HCT116 (cell line): ENCODE data around the gene ESPNL. TPM values are rescaled to one million over a fixed set of nuclear protein-coding genes. Genes with fewer than 3 reads are reported as not detected.

Source experiments
- ATAC-seq: fragments of 200-7000 bp; cut with Tn5 transposase; 2 replicates; pipeline ENCODE4 v1.9.1; 2020; ENCODE audit warnings: mild to moderate bottlenecking, moderate library complexity
- BruUV-seq: library from RNA; stranded (reverse); fragments of 400-500 nt; replicated peaks from 2 replicates; lab custom pipeline; 2021; lab: Mats Ljungman, UMichigan
- CTCF ChIA-PET: fragments of 300-600 bp; sonication (Branson Sonifier 250); formaldehyde crosslinking; loops from one replicate; lab custom pipeline; 2021; ENCODE audit warnings: antibody characterized with exemption; lab: Charles Lee
- POLR2A ChIA-PET: fragments of 300-600, 350-600 bp; sonication (Branson Sonifier 250); formaldehyde crosslinking; loops from one replicate; lab custom pipeline; 2021; ENCODE audit warnings: antibody characterized with exemption; lab: Charles Lee
- RAD21 ChIA-PET, 2 experiments: fragments of 300-600 bp; sonication (Branson Sonifier 250); formaldehyde crosslinking; loops; one replicate each; lab custom pipeline; 2023; ENCODE audit warnings: low total read pairs in 2 of 2; ENCODE audit not compliant: uncharacterized antibody in 2 of 2, unreplicated experiment in 2 of 2, low non-redundant PET in 1 of 2; lab: Charles Lee
- DNase-seq: peaks from one replicate; pipeline ENCODE4 v3.0.0-alpha.2; 2010; ENCODE audit warnings: low read depth, low spot score
- H2AFZ ChIP-seq: fragments of 200-600 bp; shearing (Covaris generic), sonication (generic); 2 replicates; pipeline ENCODE4 v1.6.1; 2017; ENCODE audit warnings: low read depth, mixed run types, mixed read lengths, antibody characterized with exemption, low read length; ENCODE audit not compliant: poor library complexity, severe bottlenecking
- H3K27ac ChIP-seq: 2 replicates; pipeline ENCODE4 v1.5.1; 2012; ENCODE audit warnings: low read depth, low read length
- H3K27me3 ChIP-seq: fragments of 200-600 bp; sonication (generic); 2 replicates; pipeline ENCODE4 v1.6.1; 2016; ENCODE audit warnings: mixed run types, low read length, mixed read lengths; ENCODE audit not compliant: insufficient read depth
- H3K36me3 ChIP-seq, 2 experiments: fragments of 200-500 bp in 1 of 2; fragments of 200-600 bp in 1 of 2; sonication (Bioruptor generic) in 1 of 2; sonication (generic) in 1 of 2; 2 replicates each; pipeline versions ENCODE4 v1.5.1 to v1.6.1; 2014 to 2016; ENCODE audit warnings: low read length in 2 of 2, inconsistent platforms in 1 of 2, mixed read lengths in 1 of 2, mixed run types in 1 of 2; ENCODE audit not compliant: insufficient read depth in 2 of 2, control insufficient read depth in 1 of 2
- H3K4me1 ChIP-seq, 2 experiments: fragments of 200-600 bp in 1 of 2; sonication (generic) in 1 of 2; 2 replicates each; pipeline versions ENCODE4 v1.5.1 to v1.6.1; 2012 to 2017; ENCODE audit warnings: low read length in 2 of 2, inconsistent platforms in 1 of 2, mild to moderate bottlenecking in 1 of 2, mixed read lengths in 1 of 2, mixed run types in 1 of 2, moderate library complexity in 1 of 2; ENCODE audit not compliant: insufficient read depth in 2 of 2, control insufficient read depth in 1 of 2
- H3K4me2 ChIP-seq: fragments of 200-600 bp; sonication (generic); 2 replicates; pipeline ENCODE4 v1.6.1; 2017; ENCODE audit warnings: mixed run types, low read length, mixed read lengths
- H3K4me3 ChIP-seq, 2 experiments: fragments of 200-600 bp in 1 of 2; sonication (generic) in 1 of 2; replicated peaks in 1 of 2; 2 replicates each; pipeline ENCODE4 v1.5.1; 2011 to 2016; ENCODE audit warnings: low read length in 2 of 2, control low read depth in 1 of 2, low read depth in 1 of 2, mild to moderate bottlenecking in 1 of 2, mixed read lengths in 1 of 2, mixed run types in 1 of 2
- H3K79me2 ChIP-seq: fragments of 200-600 bp; sonication (generic); 2 replicates; pipeline ENCODE4 v1.6.1; 2017; ENCODE audit warnings: mild to moderate bottlenecking, mixed run types, low read length, moderate library complexity, mixed read lengths; ENCODE audit not compliant: insufficient read depth
- H3K9ac ChIP-seq: fragments of 200-600 bp; sonication (generic); 2 replicates; pipeline ENCODE4 v1.6.1; 2016; ENCODE audit warnings: low read length, mixed read lengths
- H3K9me2 ChIP-seq: fragments of 200-600 bp; sonication (generic), shearing (Covaris generic); 2 replicates; pipeline ENCODE4 v1.6.1; 2017; ENCODE audit warnings: mixed run types, mild to moderate bottlenecking, moderate library complexity; ENCODE audit not compliant: insufficient read depth
- H3K9me3 ChIP-seq, 2 experiments: fragments of 200-500 bp in 1 of 2; fragments of 200-600 bp in 1 of 2; sonication (Bioruptor generic) in 1 of 2; sonication (generic) in 1 of 2; 2 replicates each; pipeline ENCODE4 v1.6.1; 2014 to 2017; ENCODE audit warnings: low read length in 2 of 2, mixed read lengths in 2 of 2, inconsistent platforms in 1 of 2, low read depth in 1 of 2, mild to moderate bottlenecking in 1 of 2, mixed run types in 1 of 2, moderate library complexity in 1 of 2; ENCODE audit not compliant: control insufficient read depth in 1 of 2, insufficient read depth in 1 of 2
- H4K20me1 ChIP-seq: fragments of 200-600 bp; sonication (generic), shearing (Covaris generic); 2 replicates; pipeline ENCODE4 v1.6.1; 2017; ENCODE audit warnings: mixed run types, mild to moderate bottlenecking, moderate library complexity; ENCODE audit not compliant: insufficient read depth
- ATF3 ChIP-seq: IDR thresholded peaks from 2 replicates; pipeline ENCODE4 v1.6.1; 2012
- CTCF ChIP-seq, 3 experiments: fragments of 200-600 bp in 1 of 3; sonication (generic) in 1 of 3; IDR thresholded peaks in 2 of 3; conservative IDR thresholded peaks in 1 of 3; 2 replicates each; pipeline ENCODE4 v1.5.1; 2012 to 2017; ENCODE audit warnings: low read depth in 2 of 3, low read length in 2 of 3, antibody characterized with exemption in 1 of 3, borderline replicate concordance in 1 of 3, control low read depth in 1 of 3, mild to moderate bottlenecking in 1 of 3, mixed read lengths in 1 of 3, mixed run types in 1 of 3, moderate library complexity in 1 of 3; ENCODE audit not compliant: insufficient read depth in 1 of 3
- EGR1 ChIP-seq: IDR thresholded peaks from 2 replicates; pipeline ENCODE4 v1.6.1; 2012; ENCODE audit warnings: low read depth
- ELF1 ChIP-seq: IDR thresholded peaks from 2 replicates; pipeline ENCODE4 v1.6.1; 2012; ENCODE audit warnings: low read depth, borderline replicate concordance
- MAX ChIP-seq: IDR thresholded peaks from 2 replicates; pipeline ENCODE4 v1.6.1; 2012
- RAD21 ChIP-seq: IDR thresholded peaks from 2 replicates; pipeline ENCODE4 v1.6.1; 2012; ENCODE audit warnings: low read depth, mild to moderate bottlenecking
- SIN3A ChIP-seq: IDR thresholded peaks from 2 replicates; pipeline ENCODE4 v1.6.1; 2012; ENCODE audit warnings: low read depth
- intact Hi-C: fragments of 100-400 bp; cut with micrococcal nuclease; formaldehyde crosslinking; loops from 2 replicates; pipeline ENCODE4 v1.10.0; 2022
- total RNA-seq: library from RNA; stranded (reverse); gene quantifications from one replicate; pipeline ENCODE4 v1.2.1, GENCODE V29; 2021; ENCODE audit not compliant: unreplicated experiment

The ESPNL gene
- total RNA-seq, 1 experiment from 2014 or later, result 0.22 TPM

- Histone ChIP-seq H3K4me1 (0 out of 4 replicates have a peak, but pooled peaks cover 0 to under 1% of the 10 kb centered on the region in 2 experiments), H3K27me3 (no peaks in the 10 kb centered on the region), H3K9me2 (no peaks in the 10 kb centered on the region), H2AFZ (no peak overlapping the region), H3K27ac (no peak overlapping the region; the same call in 1 of the 2 replicates), H3K79me2 (no peaks in the 10 kb centered on the region), H3K4me2 (no peak overlapping the region), H3K36me3 (no peaks in the 10 kb centered on the region), H3K9me3 (no peaks in the 10 kb centered on the region), H3K9ac (no peak overlapping the region), H3K4me3 (no peak overlapping the region), H4K20me1 (no peaks in the 10 kb centered on the region)
- BruUV-seq, result no TSS peak
- TF ChIP-seq SIN3A (no peak), ELF1 (no peak), EGR1 (no peak), ATF3 (no peak), MAX (no peak)
- RAD21 ChIA-PET, result no interaction called here
- intact Hi-C loops, result no loop called here
- POLR2A ChIA-PET, result no interaction called here
- ATAC-seq (no peak), DNase-seq (no peak)
- CTCF ChIA-PET, result no interaction called here
These were observed 32.6 kb downstream of the ESPNL start for GRCh38 chr2:238132463-238133450.

- H3K4me3 ChIP-seq, result no peak overlapping the region
- intact Hi-C loops, result no loop called here
- CTCF ChIA-PET, result no interaction called here
- no peaks in the 10 kb centered on the region for H3K9me2 ChIP-seq
- no TSS peak for BruUV-seq
- no peak overlapping the region for H3K4me2 ChIP-seq
- POLR2A ChIA-PET, result no interaction called here
- H3K27ac ChIP-seq, result no peak overlapping the region
- H3K4me1 ChIP-seq, result peaks cover 9 to 11% of the 10 kb centered on the region in 2 experiments
- RAD21 ChIA-PET, result no interaction called here
- no peaks in the 10 kb centered on the region for H3K36me3 ChIP-seq
- H3K9me3 ChIP-seq, result no peaks in the 10 kb centered on the region
- TF ChIP-seq CTCF (IDR thresholded peaks at IDR 0.05 in 2 of 3, conservative IDR thresholded peaks at IDR 0.05 in 1 of 3; ENCODE audit: borderline replicate concordance in 1 of 3, insufficient read depth in 1 of 3, low read depth in 2 of 3, low read length in 2 of 3) (peak in 1 of 3 experiments; percentile 22; a peak in 2 of 6 replicates), RAD21 (no peak)
- TF ChIP-seq, all 23 proteins: peak for 1
- H4K20me1 ChIP-seq, result no peaks in the 10 kb centered on the region
- no peak overlapping the region for H2AFZ ChIP-seq
- DNase-seq, result no peak
- ATAC-seq, result peak; percentile 59
- H3K79me2 ChIP-seq, result no peaks in the 10 kb centered on the region
- no peak overlapping the region for H3K9ac ChIP-seq
- no peaks in the 10 kb centered on the region for H3K27me3 ChIP-seq
These were observed 33.6 kb downstream of the ESPNL start for GRCh38 chr2:238133499-238134392.
